NT2/D1 (cell line): ENCODE measurements around the gene SRC.

Experiments used
- SUZ12 ChIP-seq: IDR thresholded peaks from 2 replicates; pipeline ENCODE4 v1.6.1; 2011; ENCODE audit not compliant: insufficient read length, insufficient read depth; ENCODE audit errors: extremely low read depth
- ZNF274 ChIP-seq: IDR thresholded peaks from 2 replicates; pipeline ENCODE4 v1.6.1; 2011; ENCODE audit warnings: mild to moderate bottlenecking, low read depth, low read length

- TF ChIP-seq ZNF274 = no peak
- TF ChIP-seq SUZ12 = no peak
These were observed 31.6 kb downstream of the SRC start for GRCh38 chr20:37377346-37378081.
